Left ventricle myocardium inferior (tissue), 1 donor: ENCODE results near the gene CFAP99. TPM values are rescaled to one million over a fixed set of nuclear protein-coding genes. Genes with fewer than 3 reads are reported as not detected.

Source experiments
- DNase-seq: peaks from one replicate; pipeline ENCODE4 v3.0.0-alpha.2; 2020
- H3K27ac ChIP-seq: fragments of 200-600 bp; replicated peaks from 2 replicates; pipeline ENCODE4 v1.8.0; 2021
- H3K27me3 ChIP-seq: fragments of 200-600 bp; 2 replicates; pipeline ENCODE4 v1.8.0; 2021; ENCODE audit warnings: low read depth
- H3K36me3 ChIP-seq: fragments of 200-600 bp; 2 replicates; pipeline ENCODE4 v1.8.0; 2021
- H3K4me1 ChIP-seq: fragments of 200-600 bp; 2 replicates; pipeline ENCODE4 v1.8.0; 2021
- H3K4me3 ChIP-seq: fragments of 200-600 bp; 2 replicates; pipeline ENCODE4 v1.8.0; 2021; ENCODE audit warnings: mild to moderate bottlenecking, moderate library complexity
- H3K9me3 ChIP-seq: fragments of 200-600 bp; replicated peaks from 2 replicates; pipeline ENCODE4 v1.8.0; 2021
- CTCF ChIP-seq: fragments of 200-600 bp; IDR thresholded peaks from 2 replicates; pipeline ENCODE4 v1.8.0; 2021; ENCODE audit warnings: antibody characterized with exemption, mild to moderate bottlenecking, borderline replicate concordance
- intact Hi-C: fragments of 100-400 bp; cut with micrococcal nuclease; formaldehyde crosslinking; loops from one replicate; pipeline ENCODE4 v1.11.0; 2022
- total RNA-seq: library from RNA; stranded (reverse); fragmentation: NEBNext Ultra II Directional; extraction: Animal tissue kit (Norgen Biotek cat#: 25700); gene quantifications from one replicate; pipeline ENCODE4 v1.2.1, GENCODE V29; 2021
- donor health status: DM: no; HTN: yes; CAD: no; lungs with severe emphysema.

The CFAP99 gene
- total RNA-seq, 1 donor from 2014 or later: not detected

- Histone ChIP-seq H3K36me3 (no peaks in the 10 kb centered on the region), H3K27me3 (no peaks in the 10 kb centered on the region), H3K4me1 (peaks cover 5% of the 10 kb centered on the region), H3K27ac (no peak overlapping the region), H3K4me3 (no peak overlapping the region), H3K9me3 (no peaks in the 10 kb centered on the region)
- no peak for TF ChIP-seq CTCF
- DNase-seq: no peak
- intact Hi-C loops: no loop called here
Observed at GRCh38 chr4:2383760-2384159, 35.0 kb upstream of the CFAP99 start.

GRCh38 chr4:2384245-2384644 is 34.5 kb upstream of the CFAP99 start:
- TF ChIP-seq CTCF: no peak
- no peaks in the 10 kb centered on the region for H3K27me3 ChIP-seq
- no peak overlapping the region for H3K4me3 ChIP-seq
- no peaks in the 10 kb centered on the region for H3K9me3 ChIP-seq
- intact Hi-C loops: no loop called here
- no peak for DNase-seq
- no peak overlapping the region for H3K27ac ChIP-seq
- no peaks in the 10 kb centered on the region for H3K36me3 ChIP-seq
- peaks cover 10% of the 10 kb centered on the region for H3K4me1 ChIP-seq

GRCh38 chr4:2385516-2385915 is 33.2 kb upstream of the CFAP99 start:
- no peaks in the 10 kb centered on the region for H3K9me3 ChIP-seq
- intact Hi-C loops: no loop called here
- no peak for DNase-seq
- no peak overlapping the region for H3K27ac ChIP-seq
- H3K27me3 ChIP-seq: no peaks in the 10 kb centered on the region
- no peak for TF ChIP-seq CTCF
- no peaks in the 10 kb centered on the region for H3K36me3 ChIP-seq
- H3K4me3 ChIP-seq: no peak overlapping the region
- H3K4me1 ChIP-seq: peaks cover 10% of the 10 kb centered on the region

GRCh38 chr4:2386717-2387116 is 32.0 kb upstream of the CFAP99 start:
- DNase-seq: no peak
- Histone ChIP-seq H3K9me3 (no peaks in the 10 kb centered on the region), H3K36me3 (no peaks in the 10 kb centered on the region), H3K27ac (no peak overlapping the region), H3K4me1 (peaks cover 10% of the 10 kb centered on the region), H3K27me3 (no peaks in the 10 kb centered on the region), H3K4me3 (no peak overlapping the region)
- no peak for TF ChIP-seq CTCF
- intact Hi-C loops: no loop called here

GRCh38 chr4:2387218-2387617 is 31.5 kb upstream of the CFAP99 start:
- H3K4me1 ChIP-seq: peaks cover 10% of the 10 kb centered on the region
- no peaks in the 10 kb centered on the region for H3K9me3 ChIP-seq
- intact Hi-C loops: no loop called here
- no peak overlapping the region for H3K4me3 ChIP-seq
- no peaks in the 10 kb centered on the region for H3K27me3 ChIP-seq
- no peak overlapping the region for H3K27ac ChIP-seq
- no peak for TF ChIP-seq CTCF
- H3K36me3 ChIP-seq: no peaks in the 10 kb centered on the region
- no peak for DNase-seq

GRCh38 chr4:2387829-2388228 is 30.9 kb upstream of the CFAP99 start:
- no peak for DNase-seq
- TF ChIP-seq CTCF: no peak
- peaks cover 10% of the 10 kb centered on the region for H3K4me1 ChIP-seq
- intact Hi-C loops: no loop called here
- no peaks in the 10 kb centered on the region for H3K36me3 ChIP-seq
- no peak overlapping the region for H3K4me3 ChIP-seq
- no peaks in the 10 kb centered on the region for H3K9me3 ChIP-seq
- no peaks in the 10 kb centered on the region for H3K27me3 ChIP-seq
- no peak overlapping the region for H3K27ac ChIP-seq
